ENCODE measurements around the gene MANBA. TPM values are rescaled to one million over a fixed set of nuclear protein-coding genes. Genes with fewer than 3 reads are reported as not detected.

The MANBA gene
- polyA plus RNA-seq (2013), result 113 and 115 TPM in 2 replicates

DNA sequence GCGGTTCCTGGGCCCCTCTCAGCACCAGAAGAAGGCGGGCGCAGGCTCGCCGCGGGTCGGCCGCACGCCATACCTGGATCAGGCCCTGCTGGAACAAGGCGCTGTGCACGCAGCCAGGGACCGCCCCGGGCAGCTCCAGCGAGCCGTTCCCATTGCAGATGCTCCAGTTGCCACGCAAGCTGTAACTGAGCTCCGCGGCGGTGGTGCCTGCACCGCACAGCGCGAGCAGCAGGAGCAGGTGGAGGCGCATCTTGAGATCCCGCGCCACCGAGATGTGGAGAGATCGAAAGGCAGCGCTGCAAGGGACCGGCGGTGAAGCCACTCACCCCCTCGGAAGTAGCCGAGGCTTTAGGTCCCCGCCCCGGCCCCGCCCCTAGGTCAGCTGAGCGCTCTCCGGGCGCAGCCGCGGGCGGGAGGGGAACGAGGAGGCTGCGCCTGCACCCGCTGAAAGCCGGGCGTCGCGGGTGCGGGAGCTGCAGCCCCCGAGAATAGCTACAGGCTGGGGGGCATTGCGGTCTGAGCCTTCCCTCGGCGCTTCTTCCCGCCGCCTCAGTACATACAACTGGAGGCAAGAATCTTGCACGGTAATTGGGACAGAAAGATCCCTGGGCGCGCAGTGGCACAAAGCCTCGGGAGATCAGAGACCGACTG is at the start of gene MANBA:
Gene MANBA, minus strand, starts transcription at position 324 of the 651 bp plus-strand sequence. Its CDS starts 74 bp downstream, at position 250.
- Histone ChIP-seq H4K8ac (ENCODE audit: low read depth, low read length) (peak within 1 kb of the TSS; percentile 74), H2BK12ac (ENCODE audit: low read length) (peak within 1 kb of the TSS; percentile 23), H4K91ac (ENCODE audit: low read depth, low read length) (peak within 1 kb of the TSS; percentile 85), H3K23ac (ENCODE audit: low read length) (peak within 1 kb of the TSS; percentile 9), H4K12ac (ENCODE audit: low read depth, low read length) (peak within 1 kb of the TSS; percentile 21), H2AFZ (ENCODE audit: insufficient read depth, low read length, poor library complexity) (peak within 1 kb of the TSS; percentile 71), H3K79me2 (ENCODE audit: control insufficient read depth, insufficient read depth, low read length, poor library complexity) (peaks cover 21% of the 10 kb centered on the region), H3K14ac (ENCODE audit: low read length) (peak within 1 kb of the TSS; percentile 94), H3K4me3 (ENCODE audit: low read depth, low read length) (peak within 1 kb of the TSS; percentile 88), H3K27me3 (ENCODE audit: insufficient read depth, low read length) (no peaks in the 10 kb centered on the region), H3K79me1 (ENCODE audit: low read length) (peaks cover 15% of the 10 kb centered on the region), H3K9me3 (ENCODE audit: insufficient read depth, low read depth, low read length) (no peaks in the 10 kb centered on the region), H2AK5ac (ENCODE audit: low read length) (peak within 1 kb of the TSS; percentile 47), H3K4ac (ENCODE audit: low read depth, low read length) (peak within 1 kb of the TSS; percentile 92), H3K27ac (ENCODE audit: low read depth, low read length) (peak within 1 kb of the TSS; percentile 50), H3K9ac (ENCODE audit: low read length) (peak within 1 kb of the TSS; percentile 82), H3K18ac (ENCODE audit: low read length) (peak within 1 kb of the TSS; percentile 85), H2BK5ac (ENCODE audit: low read depth, low read length, poor library complexity) (peak within 1 kb of the TSS; percentile 35), H2BK120ac (ENCODE audit: insufficient read depth, low read length, poor library complexity) (peak within 1 kb of the TSS; percentile 52), H3K36me3 (ENCODE audit: control insufficient read depth in 1 of 2, insufficient read depth in 2 of 2, low read length in 2 of 2) (no peaks in the 10 kb centered on the region), H3K4me1 (ENCODE audit: control insufficient read depth in 1 of 2, insufficient read depth in 2 of 2, low read length in 2 of 2) (peaks cover 4 to 7% of the 10 kb centered on the region in 2 experiments), H3K4me2 (ENCODE audit: low read length) (peak within 1 kb of the TSS; percentile 81)
- WGBS (ENCODE audit: extremely low coverage, insufficient coverage, insufficient read length), result no CpG with 5 or more reads among the region's 60 CpGs
- DNase-seq, result peak; percentile 77 to 84

- Histone ChIP-seq H3K14ac (ENCODE audit: low read length) (no peak overlapping the region), H2BK12ac (ENCODE audit: low read length) (no peak overlapping the region), H2AK5ac (ENCODE audit: low read length) (no peak overlapping the region), H4K8ac (ENCODE audit: low read depth, low read length) (no peak overlapping the region), H3K4me2 (ENCODE audit: low read length) (no peak overlapping the region), H3K27me3 (ENCODE audit: insufficient read depth, low read length) (no peaks in the 10 kb centered on the region), H3K79me2 (ENCODE audit: control insufficient read depth, insufficient read depth, low read length, poor library complexity) (peaks cover 17% of the 10 kb centered on the region), H2BK120ac (ENCODE audit: insufficient read depth, low read length, poor library complexity) (no peak overlapping the region), H3K4me3 (ENCODE audit: low read depth, low read length) (no peak overlapping the region), H3K36me3 (ENCODE audit: control insufficient read depth in 1 of 2, insufficient read depth in 2 of 2, low read length in 2 of 2) (peaks cover 7 to 9% of the 10 kb centered on the region in 2 experiments), H3K4ac (ENCODE audit: low read depth, low read length) (no peak overlapping the region), H4K91ac (ENCODE audit: low read depth, low read length) (no peak overlapping the region), H3K9ac (ENCODE audit: low read length) (no peak overlapping the region), H3K23ac (ENCODE audit: low read length) (no peak overlapping the region), H3K4me1 (ENCODE audit: control insufficient read depth in 1 of 2, insufficient read depth in 2 of 2, low read length in 2 of 2) (peaks cover 2 to 4% of the 10 kb centered on the region in 2 experiments), H3K27ac (ENCODE audit: low read depth, low read length) (no peak overlapping the region), H3K79me1 (ENCODE audit: low read length) (peaks cover 2% of the 10 kb centered on the region), H2AFZ (ENCODE audit: insufficient read depth, low read length, poor library complexity) (no peak overlapping the region), H3K9me3 (ENCODE audit: insufficient read depth, low read depth, low read length) (no peaks in the 10 kb centered on the region), H4K12ac (ENCODE audit: low read depth, low read length) (no peak overlapping the region), H3K18ac (ENCODE audit: low read length) (no peak overlapping the region), H2BK5ac (ENCODE audit: low read depth, low read length, poor library complexity) (no peak overlapping the region)
- DNase-seq, result no peak
- no CpG with 5 or more reads among the region's 2 CpGs for WGBS (ENCODE audit: extremely low coverage, insufficient coverage, insufficient read length)
These were observed 48.9 kb upstream of the MANBA start for GRCh38 chr4:102809691-102810090.

GRCh38 chr4:102809190-102809589 is 48.4 kb upstream of the MANBA start:
- Histone ChIP-seq H4K8ac (ENCODE audit: low read depth, low read length) (no peak overlapping the region), H2BK5ac (ENCODE audit: low read depth, low read length, poor library complexity) (no peak overlapping the region), H3K4me3 (ENCODE audit: low read depth, low read length) (no peak overlapping the region), H3K4me1 (ENCODE audit: control insufficient read depth in 1 of 2, insufficient read depth in 2 of 2, low read length in 2 of 2) (peaks cover 0 to 1% of the 10 kb centered on the region in 2 experiments), H3K14ac (ENCODE audit: low read length) (no peak overlapping the region), H3K79me2 (ENCODE audit: control insufficient read depth, insufficient read depth, low read length, poor library complexity) (peaks cover 14% of the 10 kb centered on the region), H2AK5ac (ENCODE audit: low read length) (no peak overlapping the region), H3K9ac (ENCODE audit: low read length) (no peak overlapping the region), H3K18ac (ENCODE audit: low read length) (no peak overlapping the region), H2AFZ (ENCODE audit: insufficient read depth, low read length, poor library complexity) (no peak overlapping the region), H3K27me3 (ENCODE audit: insufficient read depth, low read length) (no peaks in the 10 kb centered on the region), H2BK120ac (ENCODE audit: insufficient read depth, low read length, poor library complexity) (no peak overlapping the region), H3K23ac (ENCODE audit: low read length) (no peak overlapping the region), H4K91ac (ENCODE audit: low read depth, low read length) (no peak overlapping the region), H3K27ac (ENCODE audit: low read depth, low read length) (no peak overlapping the region), H4K12ac (ENCODE audit: low read depth, low read length) (no peak overlapping the region), H3K79me1 (ENCODE audit: low read length) (no peaks in the 10 kb centered on the region), H3K4me2 (ENCODE audit: low read length) (no peak overlapping the region), H2BK12ac (ENCODE audit: low read length) (no peak overlapping the region), H3K36me3 (ENCODE audit: control insufficient read depth in 1 of 2, insufficient read depth in 2 of 2, low read length in 2 of 2) (peaks cover 7 to 10% of the 10 kb centered on the region in 2 experiments), H3K9me3 (ENCODE audit: insufficient read depth, low read depth, low read length) (no peaks in the 10 kb centered on the region), H3K4ac (ENCODE audit: low read depth, low read length) (no peak overlapping the region)
- no peak for DNase-seq
- WGBS (ENCODE audit: extremely low coverage, insufficient coverage, insufficient read length), result no CpG with 5 or more reads among the region's 3 CpGs

- H3K79me2 ChIP-seq (ENCODE audit: control insufficient read depth, insufficient read depth, low read length, poor library complexity), result peaks cover 12% of the 10 kb centered on the region
- no peak overlapping the region for H3K9ac ChIP-seq (ENCODE audit: low read length)
- H4K91ac ChIP-seq (ENCODE audit: low read depth, low read length), result no peak overlapping the region
- H3K79me1 ChIP-seq (ENCODE audit: low read length), result no peaks in the 10 kb centered on the region
- peaks cover 13 to 16% of the 10 kb centered on the region in 2 experiments for H3K36me3 ChIP-seq (ENCODE audit: control insufficient read depth in 1 of 2, insufficient read depth in 2 of 2, low read length in 2 of 2)
- H3K27ac ChIP-seq (ENCODE audit: low read depth, low read length), result no peak overlapping the region
- DNase-seq, result no peak
- H3K4me2 ChIP-seq (ENCODE audit: low read length), result no peak overlapping the region
- no peak overlapping the region for H4K8ac ChIP-seq (ENCODE audit: low read depth, low read length)
- no peaks in the 10 kb centered on the region for H3K9me3 ChIP-seq (ENCODE audit: insufficient read depth, low read depth, low read length)
- H2BK5ac ChIP-seq (ENCODE audit: low read depth, low read length, poor library complexity), result no peak overlapping the region
- no peak overlapping the region for H3K4me3 ChIP-seq (ENCODE audit: low read depth, low read length)
- no peak overlapping the region for H3K18ac ChIP-seq (ENCODE audit: low read length)
- no peaks in the 10 kb centered on the region for H3K27me3 ChIP-seq (ENCODE audit: insufficient read depth, low read length)
- H3K4me1 ChIP-seq (ENCODE audit: control insufficient read depth in 1 of 2, insufficient read depth in 2 of 2, low read length in 2 of 2), result peaks cover 0 to 1% of the 10 kb centered on the region in 2 experiments
- H2BK12ac ChIP-seq (ENCODE audit: low read length), result no peak overlapping the region
- H2AFZ ChIP-seq (ENCODE audit: insufficient read depth, low read length, poor library complexity), result no peak overlapping the region
- WGBS (ENCODE audit: extremely low coverage, insufficient coverage, insufficient read length), result no CpG with 5 or more reads among the region's 2 CpGs
- H4K12ac ChIP-seq (ENCODE audit: low read depth, low read length), result no peak overlapping the region
- no peak overlapping the region for H3K14ac ChIP-seq (ENCODE audit: low read length)
- no peak overlapping the region for H3K23ac ChIP-seq (ENCODE audit: low read length)
- H3K4ac ChIP-seq (ENCODE audit: low read depth, low read length), result peak overlapping the region; percentile 91
- no peak overlapping the region for H2AK5ac ChIP-seq (ENCODE audit: low read length)
- no peak overlapping the region for H2BK120ac ChIP-seq (ENCODE audit: insufficient read depth, low read length, poor library complexity)
These were observed 47.2 kb upstream of the MANBA start for GRCh38 chr4:102808009-102808408.

All from trophoblast cell (in vitro differentiated cells and primary cell).